Activated CD4-positive, alpha-beta memory T cell treated with anti-CD3 and anti-CD28 coated beads for 36 hours (primary cell): Measurements from ENCODE around the gene OR4D11. TPM values are rescaled to one million over a fixed set of nuclear protein-coding genes. Genes with fewer than 3 reads are reported as not detected.
A peak's percentile ranks its signal among the peaks of the same experiment; 100 is the strongest.
"Not testable (repeated sequence)": the region's sequence is repeated elsewhere in the genome, so short reads cannot be mapped to it uniquely, and the experiment has no call there.

Experiments
- CTCF ChIA-PET: fragments of 350-600 bp; sonication (Branson Sonifier 250); formaldehyde crosslinking; loops from one replicate; lab custom pipeline; 2021; ENCODE audit warnings: antibody characterized with exemption, inconsistent platforms; lab: Charles Lee
- POLR2A ChIA-PET: fragments of 350-600 bp; sonication (Branson Sonifier 250); formaldehyde crosslinking; loops from one replicate; lab custom pipeline; 2021; ENCODE audit warnings: antibody characterized with exemption; lab: Charles Lee
- DNase-seq: peaks from one replicate; pipeline ENCODE4 v3.0.0-alpha.2; 2020
- H3K27ac Mint-ChIP-seq: one replicate; pipeline ENCODE4 v1.8.0; 2021; ENCODE audit warnings: mixed read lengths
- H3K27me3 Mint-ChIP-seq: one replicate; pipeline ENCODE4 v1.8.0; 2021; ENCODE audit warnings: mixed read lengths
- H3K36me3 Mint-ChIP-seq: one replicate; pipeline ENCODE4 v1.8.0; 2021; ENCODE audit warnings: mixed read lengths
- H3K4me1 Mint-ChIP-seq: one replicate; pipeline ENCODE4 v1.8.0; 2021; ENCODE audit warnings: low read depth, mixed read lengths
- H3K4me3 Mint-ChIP-seq: one replicate; pipeline ENCODE4 v1.8.0; 2021; ENCODE audit warnings: mild to moderate bottlenecking, mixed read lengths
- H3K9me3 Mint-ChIP-seq: one replicate; pipeline ENCODE4 v1.8.0; 2021; ENCODE audit warnings: mixed read lengths
- intact Hi-C: fragments of 100-400 bp; cut with micrococcal nuclease; formaldehyde crosslinking; loops from one replicate; pipeline ENCODE4 v1.15.1; 2023
- total RNA-seq, 2 experiments: library from RNA; stranded (reverse); gene quantifications; one replicate each; pipeline ENCODE4 v1.2.3, GENCODE V29; 2021

Gene OR4D11
- total RNA-seq, 2 experiments from 2014 or later, result not detected

DNA sequence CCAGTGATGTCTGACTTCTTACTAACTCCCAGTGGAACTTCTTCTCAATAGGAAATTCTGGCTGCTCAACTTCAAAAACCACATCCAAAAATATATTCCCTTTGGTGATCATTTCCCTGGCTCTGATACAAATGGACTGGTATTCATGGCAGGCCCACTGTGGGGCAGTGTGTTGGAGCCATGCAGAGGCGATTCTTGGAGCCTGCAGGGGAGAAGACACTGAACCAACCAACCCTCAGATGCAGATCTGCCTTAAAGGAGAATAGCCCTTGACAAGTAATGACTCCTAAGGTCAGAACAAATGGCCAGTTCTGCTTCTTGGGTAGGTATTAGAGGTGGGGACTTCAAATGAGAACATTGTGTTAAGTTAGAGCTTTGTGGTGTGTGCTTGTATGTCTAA lies 20.2 kb downstream of the OR4D11 start:
- no peak overlapping the region for H3K27ac Mint-ChIP-seq
- no peak overlapping the region for H3K4me3 Mint-ChIP-seq
- H3K9me3 Mint-ChIP-seq, result no peaks in the 10 kb centered on the region
- DNase-seq, result no peak
- H3K36me3 Mint-ChIP-seq, result no peaks in the 10 kb centered on the region
- no peaks in the 10 kb centered on the region for H3K4me1 Mint-ChIP-seq
- ChIA-PET CTCF (no interaction called here), POLR2A (no interaction called here)
- intact Hi-C loops, result no loop called here
- peaks cover 9% of the 10 kb centered on the region for H3K27me3 Mint-ChIP-seq

GRCh38 chr11:59528711-59529110 lies 25.3 kb downstream of the OR4D11 start:
- H3K36me3 Mint-ChIP-seq, result no peaks in the 10 kb centered on the region
- no peak overlapping the region for H3K27ac Mint-ChIP-seq
- H3K27me3 Mint-ChIP-seq, result peaks cover 8% of the 10 kb centered on the region
- ChIA-PET POLR2A (no interaction called here), CTCF (interaction anchor here (0.8 to 2.1 kb wide), 2 partner anchors 8 to 393 kb away, joined by 4 to 6 read pairs; no protein-coding TSS in a partner anchor)
- no peak overlapping the region for H3K4me3 Mint-ChIP-seq
- intact Hi-C loops, result no loop called here
- DNase-seq, result no peak
- H3K4me1 Mint-ChIP-seq, result no peaks in the 10 kb centered on the region
- no peaks in the 10 kb centered on the region for H3K9me3 Mint-ChIP-seq

GRCh38 chr11:59532620-59533019 lies 29.2 kb downstream of the OR4D11 start:
- Mint-ChIP-seq H3K36me3 (no peaks in the 10 kb centered on the region), H3K4me3 (no peak overlapping the region), H3K4me1 (peaks cover 8% of the 10 kb centered on the region), H3K27ac (no peak overlapping the region), H3K9me3 (no peaks in the 10 kb centered on the region), H3K27me3 (peaks cover 3% of the 10 kb centered on the region)
- intact Hi-C loops, result no loop called here
- DNase-seq, result no peak
- ChIA-PET POLR2A (interaction anchor here (0.9 kb wide), 1 partner anchor 17 kb away, joined by 4 read pairs; no protein-coding TSS in a partner anchor), CTCF (interaction anchor here (0.6 kb wide), 1 partner anchor 1204 kb away, joined by 3 read pairs; no protein-coding TSS in a partner anchor)

DNA sequence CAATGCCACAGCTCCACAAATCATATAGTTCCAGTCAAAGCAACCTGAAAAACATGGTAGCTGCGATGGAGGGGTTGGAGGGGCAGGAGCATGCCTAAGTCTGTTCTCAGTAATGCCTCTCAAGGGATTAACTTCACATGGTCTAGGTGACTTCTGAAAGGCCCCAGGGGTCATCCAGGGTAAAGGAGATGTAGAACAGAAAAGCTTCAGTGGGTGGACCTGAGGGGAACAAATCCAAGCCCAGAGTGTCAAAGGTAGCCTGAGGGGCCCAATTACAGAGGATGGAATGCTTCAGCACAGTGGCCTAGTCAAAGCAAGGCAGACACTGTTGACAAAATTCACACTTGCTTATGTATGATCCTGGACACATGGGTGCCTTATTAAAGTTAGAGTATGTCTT lies 31.3 kb downstream of the OR4D11 start:
- ChIA-PET POLR2A (no interaction called here), CTCF (no interaction called here)
- DNase-seq, result no peak
- Mint-ChIP-seq H3K4me3 (no peak overlapping the region), H3K4me1 (peaks cover 11% of the 10 kb centered on the region), H3K9me3 (no peaks in the 10 kb centered on the region), H3K36me3 (no peaks in the 10 kb centered on the region), H3K27me3 (peaks cover 3% of the 10 kb centered on the region), H3K27ac (no peak overlapping the region)
- intact Hi-C loops, result loop anchor here (5.0 kb wide), 1 partner anchor 133 kb away; the partner anchor contains the start of gene PATL1

- Mint-ChIP-seq H3K27ac (no peak overlapping the region), H3K27me3 (no peaks in the 10 kb centered on the region), H3K4me3 (no peak overlapping the region), H3K9me3 (no peaks in the 10 kb centered on the region), H3K36me3 (no peaks in the 10 kb centered on the region), H3K4me1 (peaks cover 9% of the 10 kb centered on the region)
- ChIA-PET POLR2A (no interaction called here), CTCF (no interaction called here)
- no peak for DNase-seq
- intact Hi-C loops, result no loop called here
These were observed 38.9 kb downstream of the OR4D11 start for GRCh38 chr11:59542142-59542810.

DNA sequence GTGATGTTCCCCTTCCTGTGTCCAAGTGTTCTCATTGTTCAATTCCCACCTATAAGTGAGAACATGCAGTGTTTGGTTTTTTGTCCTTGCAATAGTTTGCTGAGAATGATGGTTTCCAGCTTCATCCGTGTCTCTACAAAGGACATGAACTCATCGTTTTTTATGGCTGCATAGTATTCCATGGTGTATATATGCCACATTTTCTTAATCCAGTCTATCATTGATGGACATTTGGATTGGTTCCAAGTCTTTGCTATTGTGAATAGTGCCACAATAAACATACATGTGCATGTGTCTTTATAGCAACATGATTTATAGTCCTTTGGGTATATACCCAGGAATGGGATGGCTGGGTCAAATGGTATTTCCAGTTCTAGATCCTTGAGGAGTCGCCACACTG lies 40.3 kb downstream of the OR4D11 start:
- H3K36me3 Mint-ChIP-seq, H3K4me1 Mint-ChIP-seq, intact Hi-C loops, DNase-seq, H3K4me3 Mint-ChIP-seq, H3K9me3 Mint-ChIP-seq, POLR2A ChIA-PET, H3K27ac Mint-ChIP-seq, H3K27me3 Mint-ChIP-seq, CTCF ChIA-PET: not testable (repeated sequence)

DNA sequence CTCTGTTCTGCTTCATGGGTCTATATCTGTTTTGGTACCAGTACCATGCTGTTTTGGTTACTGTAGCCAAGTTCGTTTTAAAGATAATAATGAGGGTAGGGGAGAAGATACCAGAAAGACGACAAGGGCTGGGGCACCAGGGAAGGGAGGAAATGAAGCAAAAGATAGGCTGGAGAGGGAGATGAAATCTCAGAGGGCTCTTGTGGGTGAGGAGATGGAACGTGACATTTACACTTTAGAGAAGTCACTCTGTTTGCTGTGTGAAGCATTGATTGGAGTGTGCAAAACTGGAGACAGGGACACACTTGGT lies 41.4 kb downstream of the OR4D11 start:
- Mint-ChIP-seq H3K27me3 (no peaks in the 10 kb centered on the region), H3K9me3 (no peaks in the 10 kb centered on the region), H3K27ac (no peak overlapping the region), H3K4me3 (no peak overlapping the region), H3K36me3 (no peaks in the 10 kb centered on the region), H3K4me1 (peaks cover 13% of the 10 kb centered on the region)
- ChIA-PET POLR2A (no interaction called here), CTCF (no interaction called here)
- DNase-seq, result no peak
- intact Hi-C loops, result no loop called here

GRCh38 chr11:59545179-59546020 lies 42.0 kb downstream of the OR4D11 start:
- Mint-ChIP-seq H3K4me1 (peaks cover 15% of the 10 kb centered on the region), H3K4me3 (no peak overlapping the region), H3K9me3 (peaks cover under 1% of the 10 kb centered on the region), H3K27ac (no peak overlapping the region), H3K27me3 (no peaks in the 10 kb centered on the region), H3K36me3 (no peaks in the 10 kb centered on the region)
- ChIA-PET CTCF (no interaction called here), POLR2A (no interaction called here)
- intact Hi-C loops, result no loop called here
- DNase-seq, result peak; percentile 45

- H3K4me1 Mint-ChIP-seq, result peaks cover 29% of the 10 kb centered on the region
- H3K27me3 Mint-ChIP-seq, H3K4me3 Mint-ChIP-seq, H3K36me3 Mint-ChIP-seq, POLR2A ChIA-PET, H3K9me3 Mint-ChIP-seq, DNase-seq, H3K27ac Mint-ChIP-seq, intact Hi-C loops: not testable (repeated sequence)
- CTCF ChIA-PET, result interaction anchor here (1.2 to 2.9 kb wide), 3 partner anchors 9 to 11 kb away, joined by 3 to 20 read pairs (median 7); no protein-coding TSS in a partner anchor
These were observed 44.4 kb downstream of the OR4D11 start for GRCh38 chr11:59547605-59548308.

- ChIA-PET POLR2A (no interaction called here), CTCF (interaction anchor here (1.0 to 2.9 kb wide), 2 partner anchors 10 to 119 kb away, joined by 3 to 20 read pairs; no protein-coding TSS in a partner anchor)
- Mint-ChIP-seq H3K27ac (no peak overlapping the region), H3K4me1 (peaks cover 32% of the 10 kb centered on the region), H3K36me3 (peaks cover 8% of the 10 kb centered on the region), H3K4me3 (no peak overlapping the region), H3K27me3 (peaks cover 7% of the 10 kb centered on the region), H3K9me3 (peaks cover 3% of the 10 kb centered on the region)
- intact Hi-C loops, result no loop called here
- DNase-seq, result no peak
These were observed 44.9 kb downstream of the OR4D11 start for GRCh38 chr11:59548309-59548656.

DNA sequence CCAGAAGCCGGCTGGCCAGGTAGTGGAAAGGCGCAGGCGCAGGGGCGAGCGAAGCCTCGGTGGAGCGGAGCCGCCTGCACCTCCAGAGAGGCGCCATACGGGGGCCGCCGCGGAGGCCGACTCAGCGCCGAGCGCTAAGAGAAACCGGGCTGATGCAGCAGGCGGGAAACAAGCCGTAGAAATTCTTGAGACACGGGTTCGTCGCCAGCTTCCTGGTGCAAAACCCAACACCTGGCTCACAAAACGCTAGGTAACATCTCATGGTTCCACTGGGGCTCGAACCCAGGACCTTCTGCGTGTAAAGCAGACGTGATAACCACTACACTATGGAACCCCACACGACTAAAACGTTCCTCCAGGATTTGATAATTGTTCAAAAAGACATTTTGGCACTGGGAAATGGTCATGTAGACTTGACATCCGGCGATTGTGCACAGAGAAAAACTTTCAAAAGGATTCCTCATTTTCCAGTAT lies 47.0 kb downstream of the OR4D11 start:
- Mint-ChIP-seq H3K4me1 (peaks cover 30% of the 10 kb centered on the region), H3K9me3 (peaks cover 3% of the 10 kb centered on the region), H3K27ac (peak overlapping the region; percentile 97), H3K27me3 (peaks cover 7% of the 10 kb centered on the region), H3K4me3 (peak overlapping the region; percentile 85), H3K36me3 (peaks cover 8% of the 10 kb centered on the region)
- DNase-seq, result peak; percentile 91
- ChIA-PET POLR2A (interaction anchor here (1.0 to 1.6 kb wide), 5 partner anchors 9 to 65 kb away, joined by 3 to 8 read pairs (median 4); partner anchors contain the start of gene OSBP), CTCF (interaction anchor here (0.6 to 2.9 kb wide), 5 partner anchors 10 to 251 kb away, joined by 3 to 20 read pairs (median 3); partner anchors contain the start of gene PATL1)
- intact Hi-C loops, result loop anchor here (1.0 to 10.0 kb wide), 6 partner anchors 10 to 1886 kb away; partner anchors contain the start of genes FAM111A, MRPL16 and ZDHHC5
